Duodenal mucosa (tissue), 2 donors: ENCODE data around the gene COQ10A.

ENCODE experiments used
- H3K27ac ChIP-seq: one replicate; pipeline ENCODE4 v1.7.0; 2013; ENCODE audit warnings: low read depth, low read length
- H3K27me3 ChIP-seq, 2 donors: one replicate each; pipeline ENCODE4 v1.7.0; 2013; ENCODE audit warnings: low read length in 2 of 2, control low read depth in 1 of 2; ENCODE audit not compliant: insufficient read depth in 2 of 2, control insufficient read depth in 1 of 2
- H3K36me3 ChIP-seq, 2 donors: one replicate each; pipeline ENCODE4 v1.7.0; 2013; ENCODE audit warnings: low read length in 2 of 2, control low read depth in 1 of 2; ENCODE audit not compliant: insufficient read depth in 2 of 2, control insufficient read depth in 1 of 2
- H3K4me1 ChIP-seq, 2 donors: one replicate each; pipeline ENCODE4 v1.7.0; 2013; ENCODE audit warnings: low read length in 2 of 2, control low read depth in 1 of 2; ENCODE audit not compliant: insufficient read depth in 2 of 2, control insufficient read depth in 1 of 2
- H3K4me3 ChIP-seq, 2 donors: one replicate each; pipeline ENCODE4 v1.7.0; 2013; ENCODE audit warnings: low read length in 2 of 2, low read depth in 1 of 2
- H3K9ac ChIP-seq, 2 donors: one replicate each; pipeline ENCODE4 v1.7.0; 2013; ENCODE audit warnings: low read length in 2 of 2, low read depth in 1 of 2
- H3K9me3 ChIP-seq, 2 donors: one replicate each; pipeline ENCODE4 v1.7.0; 2013; ENCODE audit warnings: low read length in 2 of 2, control low read depth in 1 of 2; ENCODE audit not compliant: control insufficient read depth in 1 of 2

COQ10A gene

DNA sequence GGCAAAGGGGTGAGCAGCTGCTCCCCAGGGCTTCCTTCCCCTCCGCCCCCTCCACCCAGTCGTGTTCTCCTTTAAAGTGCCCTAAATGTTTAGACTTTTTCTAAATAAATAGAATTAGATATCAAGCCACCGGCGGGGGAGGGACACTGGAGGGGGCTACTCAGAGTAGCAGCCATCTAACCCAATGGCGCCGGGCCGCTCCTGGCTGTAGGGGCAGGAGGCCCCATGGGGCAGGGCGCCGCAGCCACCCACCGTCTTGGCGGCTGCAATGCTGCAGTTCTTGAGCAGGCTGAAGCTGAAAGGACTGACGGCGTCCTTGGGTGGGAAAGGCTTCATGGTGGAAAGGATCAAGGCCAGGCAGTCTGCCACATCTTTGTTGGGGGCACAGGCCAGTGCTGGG is 23.8 kb upstream of the COQ10A start:
- Histone ChIP-seq H3K36me3 (peaks cover 42 to 78% of the 10 kb centered on the region in 2 donors), H3K27ac (no peak overlapping the region), H3K4me1 (peaks cover 0 to 5% of the 10 kb centered on the region in 2 donors), H3K9me3 (no peaks in the 10 kb centered on the region), H3K4me3 (no peak overlapping the region), H3K9ac (no peak overlapping the region), H3K27me3 (no peaks in the 10 kb centered on the region)

DNA sequence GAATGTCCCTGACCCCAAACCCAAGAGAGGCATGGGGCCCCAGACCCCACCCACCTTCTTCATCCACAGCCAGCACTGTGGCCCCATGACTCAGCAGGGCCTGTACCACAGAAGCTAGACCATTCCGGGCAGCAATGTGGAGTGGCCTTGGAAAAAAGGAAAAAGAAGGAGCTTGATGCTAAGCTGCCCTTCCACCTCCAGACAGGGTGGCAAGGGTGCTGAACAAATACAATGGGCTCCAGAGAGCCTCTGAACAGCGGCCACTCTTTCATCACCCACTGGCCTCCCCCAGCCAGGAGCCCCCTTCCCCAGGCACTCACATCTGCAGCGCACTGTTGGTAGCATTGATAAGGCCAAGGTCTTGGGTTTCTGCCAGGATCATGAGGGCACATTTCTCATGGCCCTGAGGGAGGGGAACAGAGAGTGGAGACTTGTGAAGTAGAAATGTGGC is 23.0 kb upstream of the COQ10A start:
- peaks cover 0 to 5% of the 10 kb centered on the region in 2 donors for H3K4me1 ChIP-seq

DNA sequence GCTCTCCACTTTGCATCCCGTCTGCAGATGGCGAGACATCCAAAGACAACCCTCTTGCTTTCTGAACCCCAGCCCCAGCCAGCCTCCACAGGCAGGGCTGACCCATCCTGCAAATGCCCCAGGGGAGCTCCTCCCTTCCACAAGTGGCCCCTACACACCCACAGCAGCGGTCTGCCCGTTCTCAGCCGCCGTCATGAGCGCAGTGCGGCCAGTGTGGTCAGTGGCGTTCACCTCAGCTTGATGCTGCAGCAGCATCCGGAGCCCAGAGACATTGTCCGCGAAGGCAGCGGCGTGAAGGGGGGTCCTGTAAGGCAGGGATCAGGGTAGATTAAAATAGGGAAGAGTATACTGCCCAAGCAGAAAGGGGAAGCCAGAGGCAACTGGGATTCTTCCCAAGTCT is 22.2 kb upstream of the COQ10A start:
- Histone ChIP-seq H3K27me3 (no peaks in the 10 kb centered on the region), H3K9ac (no peak overlapping the region)

More for the DNA sequence above, 23.0 kb upstream of the COQ10A start:
- no peak overlapping the region for H3K9ac ChIP-seq
- H3K4me3 ChIP-seq, result no peak overlapping the region
- H3K9me3 ChIP-seq, result no peaks in the 10 kb centered on the region
- no peak overlapping the region for H3K27ac ChIP-seq
- H3K27me3 ChIP-seq, result no peaks in the 10 kb centered on the region
- peaks cover 50 to 82% of the 10 kb centered on the region in 2 donors for H3K36me3 ChIP-seq

DNA sequence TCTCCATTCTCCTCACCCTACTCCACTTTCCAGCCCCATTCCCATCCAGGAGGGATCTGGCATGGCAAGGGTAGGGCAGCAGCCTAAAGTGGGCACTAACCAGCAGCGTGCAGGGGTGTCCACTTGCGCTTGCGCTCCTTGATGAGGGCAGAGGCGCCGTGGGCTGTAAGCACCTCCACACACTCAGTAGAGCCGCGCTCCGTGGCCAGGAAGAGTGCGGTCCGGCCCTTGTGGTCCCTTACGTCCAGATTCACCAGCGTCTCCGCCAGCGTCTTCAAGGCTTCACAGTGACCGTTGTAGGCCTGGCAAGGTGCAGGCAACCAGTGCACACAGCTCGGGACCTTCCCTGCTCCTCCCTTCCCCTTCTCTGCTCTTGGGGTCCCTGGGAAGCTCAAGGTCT is 18.8 kb upstream of the COQ10A start:
- Histone ChIP-seq H3K9ac (no peak overlapping the region), H3K36me3 (peaks cover 58 to 84% of the 10 kb centered on the region in 2 donors), H3K4me1 (peaks cover 0 to 5% of the 10 kb centered on the region in 2 donors), H3K4me3 (no peak overlapping the region), H3K9me3 (no peaks in the 10 kb centered on the region), H3K27ac (no peak overlapping the region), H3K27me3 (no peaks in the 10 kb centered on the region)

More for the DNA sequence above, 22.2 kb upstream of the COQ10A start:
- H3K27ac ChIP-seq, result no peak overlapping the region
- H3K4me3 ChIP-seq, result no peak overlapping the region
- peaks cover 54 to 88% of the 10 kb centered on the region in 2 donors for H3K36me3 ChIP-seq
- no peaks in the 10 kb centered on the region for H3K9me3 ChIP-seq
- H3K4me1 ChIP-seq, result peaks cover 0 to 5% of the 10 kb centered on the region in 2 donors

DNA sequence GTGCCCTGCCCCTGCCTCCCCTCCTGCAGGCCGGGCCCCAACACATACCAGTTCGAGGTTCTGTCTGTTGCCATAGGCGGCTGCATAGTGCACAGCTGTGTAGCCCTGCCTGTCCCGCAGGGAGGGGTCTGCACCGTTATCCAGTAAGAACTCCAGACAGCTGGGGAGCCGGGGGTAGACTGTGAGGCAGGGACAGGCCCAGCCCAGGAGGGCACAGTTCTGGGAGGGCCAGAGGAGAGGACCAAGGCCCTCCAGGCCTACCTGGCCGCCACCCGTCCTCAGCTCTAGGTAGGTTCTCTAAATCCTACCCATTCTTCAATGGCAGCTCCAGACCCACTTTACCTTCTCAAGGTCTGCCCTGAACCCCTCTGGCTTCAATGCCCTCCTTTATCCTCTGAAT is 18.0 kb upstream of the COQ10A start:
- H3K9ac ChIP-seq, result no peak overlapping the region
- H3K36me3 ChIP-seq, result peaks cover 65 to 84% of the 10 kb centered on the region in 2 donors
- H3K9me3 ChIP-seq, result no peaks in the 10 kb centered on the region
- peaks cover 0 to 5% of the 10 kb centered on the region in 2 donors for H3K4me1 ChIP-seq
- H3K27ac ChIP-seq, result no peak overlapping the region
- H3K4me3 ChIP-seq, result no peak overlapping the region
- H3K27me3 ChIP-seq, result no peaks in the 10 kb centered on the region

DNA sequence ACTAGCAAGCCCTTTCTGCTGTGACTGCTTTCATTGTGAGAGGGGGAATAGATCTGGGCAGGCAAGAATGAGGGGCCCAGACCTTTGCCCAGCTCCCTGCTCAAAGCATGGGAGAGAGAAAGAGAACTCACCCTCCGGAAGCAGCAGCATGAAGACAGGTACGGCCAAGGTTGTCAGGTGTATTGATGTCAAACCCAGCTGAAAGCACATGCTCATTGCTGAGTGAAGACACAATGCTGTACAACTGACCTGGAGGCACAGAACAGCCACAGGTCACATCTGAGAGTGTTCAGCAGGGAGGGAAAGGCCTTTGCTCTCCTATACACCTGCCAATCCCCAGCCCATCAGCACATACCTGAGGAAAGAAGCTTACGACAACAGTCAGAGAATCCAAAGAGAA is 14.1 kb upstream of the COQ10A start:
- Histone ChIP-seq H3K27ac (no peak overlapping the region), H3K4me3 (no peak overlapping the region), H3K9me3 (no peaks in the 10 kb centered on the region), H3K4me1 (peaks cover 12 to 15% of the 10 kb centered on the region in 2 donors), H3K27me3 (no peaks in the 10 kb centered on the region), H3K9ac (no peak overlapping the region), H3K36me3 (peaks cover 54 to 80% of the 10 kb centered on the region in 2 donors)

DNA sequence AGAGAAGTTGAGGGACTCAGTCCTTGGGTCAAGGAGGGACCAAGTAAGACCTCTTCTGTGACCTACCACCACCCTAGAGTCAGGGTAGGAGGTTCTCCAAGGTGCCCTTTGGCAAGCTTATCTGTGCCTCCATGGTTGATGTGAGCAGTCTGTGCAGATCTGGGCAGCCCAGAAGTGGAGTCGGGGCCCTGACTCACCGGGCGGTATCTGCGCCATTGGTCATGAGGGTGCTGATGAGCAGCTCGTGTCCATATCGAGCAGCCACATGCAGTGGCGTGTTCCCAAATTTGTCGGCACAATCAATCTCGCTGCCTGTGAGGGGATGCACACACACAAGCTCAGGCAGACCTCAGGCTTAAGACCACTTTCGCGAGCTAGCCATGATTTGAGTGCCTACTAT is 13.7 kb upstream of the COQ10A start:
- peaks cover 49 to 76% of the 10 kb centered on the region in 2 donors for H3K36me3 ChIP-seq

DNA sequence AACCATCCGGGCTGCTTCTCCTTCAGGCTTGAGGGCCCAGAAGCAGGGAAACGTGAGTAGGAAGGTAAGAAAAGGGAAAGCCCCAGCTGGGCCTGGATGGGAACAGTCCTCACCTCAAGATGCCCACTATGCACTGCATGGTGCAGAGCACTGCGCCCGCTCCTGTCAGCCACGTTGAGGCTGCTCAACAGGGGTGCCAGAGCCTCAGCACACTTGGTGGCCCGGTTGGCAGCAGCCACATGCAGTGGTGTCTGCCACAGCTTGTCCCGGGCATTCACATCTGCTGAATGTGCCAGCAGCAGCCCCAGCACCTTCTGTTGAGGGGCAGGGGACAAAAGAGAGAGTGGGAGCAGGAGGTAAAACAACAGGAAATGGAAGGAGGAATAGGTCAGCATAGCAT is 11.1 kb upstream of the COQ10A start:
- no peak overlapping the region for H3K4me3 ChIP-seq
- no peaks in the 10 kb centered on the region for H3K27me3 ChIP-seq
- no peak overlapping the region for H3K9ac ChIP-seq
- H3K27ac ChIP-seq, result no peak overlapping the region
- H3K36me3 ChIP-seq, result peaks cover 38 to 55% of the 10 kb centered on the region in 2 donors
- H3K9me3 ChIP-seq, result no peaks in the 10 kb centered on the region
- H3K4me1 ChIP-seq, result peaks cover 12 to 15% of the 10 kb centered on the region in 2 donors

More for the DNA sequence above, 13.7 kb upstream of the COQ10A start:
- Histone ChIP-seq H3K4me1 (peaks cover 12 to 15% of the 10 kb centered on the region in 2 donors), H3K9me3 (no peaks in the 10 kb centered on the region), H3K9ac (no peak overlapping the region), H3K4me3 (no peak overlapping the region), H3K27ac (no peak overlapping the region), H3K27me3 (no peaks in the 10 kb centered on the region)

DNA sequence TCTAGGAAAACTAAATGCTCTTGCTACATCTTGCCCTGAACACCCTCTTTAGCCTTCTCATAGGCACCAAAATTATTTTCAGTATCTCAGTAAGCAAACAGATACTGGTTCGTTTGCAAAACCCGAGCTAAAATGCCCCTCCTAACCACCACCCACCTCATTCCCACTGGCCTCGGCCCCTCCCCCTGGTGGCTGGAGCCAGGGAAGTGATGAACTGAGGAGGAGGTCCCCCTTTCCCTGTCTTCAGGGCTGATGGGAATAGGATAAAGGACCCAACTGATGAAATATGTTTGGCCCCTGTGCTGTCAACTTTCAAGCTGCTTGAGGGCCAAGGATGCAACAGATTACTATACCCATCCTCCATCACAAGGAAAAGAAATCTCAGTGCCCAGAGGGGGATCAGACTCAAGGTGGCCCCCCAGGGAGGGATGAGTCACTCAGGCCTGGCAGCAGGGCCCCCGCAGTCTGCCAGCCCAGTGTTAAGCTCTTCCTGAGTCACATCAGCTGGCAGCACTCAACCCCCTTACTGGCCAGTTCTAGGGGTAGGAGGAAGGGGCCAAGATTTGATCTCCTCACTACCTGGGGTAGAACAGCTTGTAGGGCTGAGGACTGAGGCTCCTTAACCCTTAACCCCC is 10.3 kb upstream of the COQ10A start:
- H3K27ac ChIP-seq, result no peak overlapping the region
- peaks cover 36 to 52% of the 10 kb centered on the region in 2 donors for H3K36me3 ChIP-seq
- H3K9me3 ChIP-seq, result no peaks in the 10 kb centered on the region
- H3K27me3 ChIP-seq, result no peaks in the 10 kb centered on the region
- peaks cover 12 to 15% of the 10 kb centered on the region in 2 donors for H3K4me1 ChIP-seq
- peak overlapping the region; percentile 68 to 88 for H3K9ac ChIP-seq
- H3K4me3 ChIP-seq, result peak overlapping the region in 1 of 2 donors; percentile 81

DNA sequence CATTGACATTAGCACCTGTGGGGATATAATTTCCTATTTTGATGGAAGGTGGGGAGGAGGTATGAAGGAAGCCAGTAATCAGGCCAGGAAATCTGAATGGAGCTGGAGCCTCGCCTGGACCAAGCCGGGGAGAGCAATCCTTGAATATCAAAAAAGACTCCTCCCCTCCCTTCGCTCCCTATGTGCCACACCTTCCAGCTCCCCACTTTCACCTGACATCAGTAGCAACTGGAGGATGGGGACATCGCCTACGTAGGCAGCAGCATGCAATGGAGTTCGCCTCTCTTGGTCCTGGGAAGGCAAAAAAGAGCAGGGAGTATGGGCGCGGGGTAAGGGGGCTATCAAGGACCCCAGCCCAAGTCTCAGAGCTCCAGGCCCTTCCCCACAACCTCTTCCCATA is 9.7 kb upstream of the COQ10A start:
- no peaks in the 10 kb centered on the region for H3K27me3 ChIP-seq
- H3K9me3 ChIP-seq, result no peaks in the 10 kb centered on the region
- peak overlapping the region; percentile 81 to 92 for H3K4me3 ChIP-seq
- H3K9ac ChIP-seq, result peak overlapping the region; percentile 68 to 88
- peaks cover 12 to 15% of the 10 kb centered on the region in 2 donors for H3K4me1 ChIP-seq
- peaks cover 30 to 46% of the 10 kb centered on the region in 2 donors for H3K36me3 ChIP-seq
- H3K27ac ChIP-seq, result no peak overlapping the region
